NCI-H187 (cell line): ENCODE data around the gene CLCN7.

Source experiments
- DNase-seq, 2 experiments: peaks; one replicate each; lab custom pipeline; 2025; lab: John Stamatoyannopoulos, UW

CLCN7 gene

GRCh38 chr16:1401758-1402154, 73.1 kb downstream of the CLCN7 start:
- DNase-seq: no peak

- no peak for DNase-seq
These were observed 73.6 kb downstream of the CLCN7 start for GRCh38 chr16:1401061-1401757.

GRCh38 chr16:1398826-1399581, 75.8 kb downstream of the CLCN7 start:
- DNase-seq: no peak

GRCh38 chr16:1398351-1398750, 76.5 kb downstream of the CLCN7 start:
- no peak for DNase-seq

GRCh38 chr16:1397779-1398178, 77.0 kb downstream of the CLCN7 start:
- no peak for DNase-seq

GRCh38 chr16:1395444-1396031, 79.3 kb downstream of the CLCN7 start:
- DNase-seq: no peak
